ENCODE data around the gene CAND1. TPM values are rescaled to one million over a fixed set of nuclear protein-coding genes. Genes with fewer than 3 reads are reported as not detected.

The CAND1 gene
- polyA plus RNA-seq (ENCODE audit: insufficient read length) = 247 TPM
- long read RNA-seq, donor 1, full-length matches to known transcripts = 17 of 28 reads
- long read RNA-seq, donor 1, partial matches to known transcripts = 11 of 28 reads
- long read RNA-seq, donor 1, other reads (novel, unspliced or antisense) = 0 of 28 reads
- long read RNA-seq, donor 2, full-length matches to known transcripts = 19 of 35 reads
- long read RNA-seq, donor 2, partial matches to known transcripts = 16 of 35 reads
- long read RNA-seq, donor 2, other reads (novel, unspliced or antisense) = 0 of 35 reads
- long read RNA-seq, donor 3, full-length matches to known transcripts = 14 of 35 reads
- long read RNA-seq, donor 3, partial matches to known transcripts = 21 of 35 reads
- long read RNA-seq, donor 3, other reads (novel, unspliced or antisense) = 0 of 35 reads
- long read RNA-seq, donor 4 = 0 reads
- long read RNA-seq, donor 5, full-length matches to known transcripts = 18 of 59 reads
- long read RNA-seq, donor 5, partial matches to known transcripts = 41 of 59 reads
- long read RNA-seq, donor 5, other reads (novel, unspliced or antisense) = 0 of 59 reads
- long read RNA-seq, donor 6, full-length matches to known transcripts = 12 of 18 reads
- long read RNA-seq, donor 6, partial matches to known transcripts = 6 of 18 reads
- long read RNA-seq, donor 6, other reads (novel, unspliced or antisense) = 0 of 18 reads
- long read RNA-seq, donor 7, full-length matches to known transcripts = 21 of 75 reads
- long read RNA-seq, donor 7, partial matches to known transcripts = 54 of 75 reads
- long read RNA-seq, donor 7, other reads (novel, unspliced or antisense) = 0 of 75 reads
- long read RNA-seq, donor 8, full-length matches to known transcripts = 9 of 9 reads
- long read RNA-seq, donor 8, partial matches to known transcripts = 0 of 9 reads
- long read RNA-seq, donor 8, other reads (novel, unspliced or antisense) = 0 of 9 reads

- peak; percentile 100 for DNase-seq
Observed at GRCh38 chr12:67268896-67269632, at the start of gene CAND1. CAND1 (plus strand) TSS chr12:67269358; CDS start chr12:67269718, 360 bp downstream.

GRCh38 chr12:67220065-67220464, 49.1 kb upstream of the CAND1 start:
- no peak for DNase-seq

GRCh38 chr12:67222302-67222701, 46.9 kb upstream of the CAND1 start:
- DNase-seq = peak; percentile 31

- no peak for DNase-seq
Observed at GRCh38 chr12:67223225-67223624, 45.9 kb upstream of the CAND1 start.

- no peak for DNase-seq
Observed at GRCh38 chr12:67237231-67237630, 31.9 kb upstream of the CAND1 start.

GRCh38 chr12:67239061-67239460, 30.1 kb upstream of the CAND1 start:
- no peak for DNase-seq

- no peak for DNase-seq
Observed at GRCh38 chr12:67241482-67241881, 27.7 kb upstream of the CAND1 start.

- no peak for DNase-seq
Observed at GRCh38 chr12:67243260-67243659, 25.9 kb upstream of the CAND1 start.

- no peak for DNase-seq
Observed at GRCh38 chr12:67245571-67245970, 23.6 kb upstream of the CAND1 start.

GRCh38 chr12:67251012-67251411, 18.1 kb upstream of the CAND1 start:
- DNase-seq = no peak

GRCh38 chr12:67254372-67255026, 14.7 kb upstream of the CAND1 start:
- no peak for DNase-seq

GRCh38 chr12:67256649-67257048, 12.5 kb upstream of the CAND1 start:
- DNase-seq = no peak

GRCh38 chr12:67263471-67263870, 5.7 kb upstream of the CAND1 start:
- peak; percentile 29 for DNase-seq

GRCh38 chr12:67268335-67268895, 743 bp upstream of the CAND1 start:
- peak; percentile 97 for DNase-seq

- peak; percentile 52 for DNase-seq
Observed at GRCh38 chr12:67269633-67270573, 745 bp downstream of the CAND1 start.

GRCh38 chr12:67270622-67271021, 1.5 kb downstream of the CAND1 start:
- no peak for DNase-seq

GRCh38 chr12:67271976-67272375, 2.8 kb downstream of the CAND1 start:
- no peak for DNase-seq

GRCh38 chr12:67274186-67274585, 5.0 kb downstream of the CAND1 start:
- no peak for DNase-seq

- no peak for DNase-seq
Observed at GRCh38 chr12:67275380-67275913, 6.3 kb downstream of the CAND1 start.

- no peak for DNase-seq
Observed at GRCh38 chr12:67276421-67276820, 7.3 kb downstream of the CAND1 start.

All from left kidney (tissue), 8 donors.